ENCODE measurements around the gene LTBR. TPM values are rescaled to one million over a fixed set of nuclear protein-coding genes. Genes with fewer than 3 reads are reported as not detected.

Gene LTBR
- total and polyA plus RNA-seq, 2 donors (not counting 1 experiment from before 2014, with no cell fraction given): 55.7 to 78.4 TPM

GRCh38 chr12:6376079-6376869, 7.7 kb upstream of the LTBR start:
- no peaks in the 10 kb centered on the region for H3K27me3 ChIP-seq (ENCODE audit: control insufficient read depth, insufficient read depth, low read length)
- H3K4me1 ChIP-seq (ENCODE audit: control insufficient read depth, extremely low read depth, insufficient read depth, low read length): peaks cover 20% of the 10 kb centered on the region
- H3K4me3 ChIP-seq (replicated peaks in 1 of 4; ENCODE audit: control extremely low read depth in 1 of 4, insufficient read depth in 1 of 4, low read depth in 3 of 4, low read length in 4 of 4): no peak overlapping the region
- TF ChIP-seq CTCF (conservative IDR thresholded peaks at IDR 0.05 in 1 of 2, IDR thresholded peaks at IDR 0.05 in 1 of 2; ENCODE audit: low read depth in 1 of 2, low read length in 2 of 2) (peak; percentile 30 to 65), EZH2 (IDR thresholded peaks at IDR 0.05; ENCODE audit: low read length, missing control alignments) (no peak)
- H2AFZ ChIP-seq (ENCODE audit: low read length): peak overlapping the region; percentile 59
- no peaks in the 10 kb centered on the region for H4K20me1 ChIP-seq (ENCODE audit: control insufficient read depth, extremely low read depth, insufficient read depth, low read length)
- no peaks in the 10 kb centered on the region for H3K9me3 ChIP-seq (ENCODE audit: control insufficient read depth, insufficient read depth, low read depth, low read length)
- no peak overlapping the region for H3K27ac ChIP-seq (ENCODE audit: insufficient read depth, low read length)
- H3K36me3 ChIP-seq (ENCODE audit: control insufficient read depth, insufficient read depth, low read length): no peaks in the 10 kb centered on the region
- no peaks in the 10 kb centered on the region for H3K79me2 ChIP-seq (ENCODE audit: control insufficient read depth, insufficient read depth, low read length)
- H3K9ac ChIP-seq (ENCODE audit: insufficient read depth, low read length): no peak overlapping the region
- peak; percentile 73 to 74 for DNase-seq (ENCODE audit: low read depth in 2 of 2)
- peak overlapping the region; percentile 15 for H3K4me2 ChIP-seq (ENCODE audit: extremely low read depth, insufficient read depth, low read length)

GRCh38 chr12:6376870-6377666, 6.9 kb upstream of the LTBR start:
- peak overlapping the region; percentile 3 for H3K4me2 ChIP-seq (ENCODE audit: extremely low read depth, insufficient read depth, low read length)
- H3K9ac ChIP-seq (ENCODE audit: insufficient read depth, low read length): no peak overlapping the region
- no peak overlapping the region for H3K4me3 ChIP-seq (replicated peaks in 1 of 4; ENCODE audit: control extremely low read depth in 1 of 4, insufficient read depth in 1 of 4, low read depth in 3 of 4, low read length in 4 of 4)

More at GRCh38 chr12:6376870-6377666, 6.9 kb upstream of the LTBR start:
- Histone ChIP-seq H3K4me1 (ENCODE audit: control insufficient read depth, extremely low read depth, insufficient read depth, low read length) (peaks cover 20% of the 10 kb centered on the region), H2AFZ (ENCODE audit: low read length) (peak overlapping the region; percentile 59), H3K27me3 (ENCODE audit: control insufficient read depth, insufficient read depth, low read length) (no peaks in the 10 kb centered on the region), H3K27ac (ENCODE audit: insufficient read depth, low read length) (no peak overlapping the region), H3K36me3 (ENCODE audit: control insufficient read depth, insufficient read depth, low read length) (no peaks in the 10 kb centered on the region), H4K20me1 (ENCODE audit: control insufficient read depth, extremely low read depth, insufficient read depth, low read length) (no peaks in the 10 kb centered on the region), H3K9me3 (ENCODE audit: control insufficient read depth, insufficient read depth, low read depth, low read length) (no peaks in the 10 kb centered on the region), H3K79me2 (ENCODE audit: control insufficient read depth, insufficient read depth, low read length) (no peaks in the 10 kb centered on the region)
- no peak for TF ChIP-seq CTCF (conservative IDR thresholded peaks at IDR 0.05 in 1 of 2, IDR thresholded peaks at IDR 0.05 in 1 of 2; ENCODE audit: low read depth in 1 of 2, low read length in 2 of 2)
- DNase-seq (ENCODE audit: low read depth in 2 of 2): no peak

Data from fibroblast of lung (primary cell).